HCT116 (cell line): ENCODE results near the gene CCER1. TPM values are rescaled to one million over a fixed set of nuclear protein-coding genes. Genes with fewer than 3 reads are reported as not detected.

ENCODE experiments used
- ATAC-seq: fragments of 200-7000 bp; cut with Tn5 transposase; 2 replicates; pipeline ENCODE4 v1.9.1; 2020; ENCODE audit warnings: mild to moderate bottlenecking, moderate library complexity
- BruUV-seq: library from RNA; stranded (reverse); fragments of 400-500 nt; replicated peaks from 2 replicates; lab custom pipeline; 2021; lab: Mats Ljungman, UMichigan
- CTCF ChIA-PET: fragments of 300-600 bp; sonication (Branson Sonifier 250); formaldehyde crosslinking; loops from one replicate; lab custom pipeline; 2021; ENCODE audit warnings: antibody characterized with exemption; lab: Charles Lee
- POLR2A ChIA-PET: fragments of 300-600, 350-600 bp; sonication (Branson Sonifier 250); formaldehyde crosslinking; loops from one replicate; lab custom pipeline; 2021; ENCODE audit warnings: antibody characterized with exemption; lab: Charles Lee
- RAD21 ChIA-PET, 2 experiments: fragments of 300-600 bp; sonication (Branson Sonifier 250); formaldehyde crosslinking; loops; one replicate each; lab custom pipeline; 2023; ENCODE audit warnings: low total read pairs in 2 of 2; ENCODE audit not compliant: uncharacterized antibody in 2 of 2, unreplicated experiment in 2 of 2, low non-redundant PET in 1 of 2; lab: Charles Lee
- DNase-seq: peaks from one replicate; pipeline ENCODE4 v3.0.0-alpha.2; 2010; ENCODE audit warnings: low read depth, low spot score
- H2AFZ ChIP-seq: fragments of 200-600 bp; shearing (Covaris generic), sonication (generic); 2 replicates; pipeline ENCODE4 v1.6.1; 2017; ENCODE audit warnings: low read depth, mixed run types, mixed read lengths, antibody characterized with exemption, low read length; ENCODE audit not compliant: poor library complexity, severe bottlenecking
- H3K27ac ChIP-seq: 2 replicates; pipeline ENCODE4 v1.5.1; 2012; ENCODE audit warnings: low read depth, low read length
- H3K27me3 ChIP-seq: fragments of 200-600 bp; sonication (generic); 2 replicates; pipeline ENCODE4 v1.6.1; 2016; ENCODE audit warnings: mixed run types, low read length, mixed read lengths; ENCODE audit not compliant: insufficient read depth
- H3K36me3 ChIP-seq, 2 experiments: fragments of 200-500 bp in 1 of 2; fragments of 200-600 bp in 1 of 2; sonication (Bioruptor generic) in 1 of 2; sonication (generic) in 1 of 2; 2 replicates each; pipeline versions ENCODE4 v1.5.1 to v1.6.1; 2014 to 2016; ENCODE audit warnings: low read length in 2 of 2, inconsistent platforms in 1 of 2, mixed read lengths in 1 of 2, mixed run types in 1 of 2; ENCODE audit not compliant: insufficient read depth in 2 of 2, control insufficient read depth in 1 of 2
- H3K4me1 ChIP-seq, 2 experiments: fragments of 200-600 bp in 1 of 2; sonication (generic) in 1 of 2; 2 replicates each; pipeline versions ENCODE4 v1.5.1 to v1.6.1; 2012 to 2017; ENCODE audit warnings: low read length in 2 of 2, inconsistent platforms in 1 of 2, mild to moderate bottlenecking in 1 of 2, mixed read lengths in 1 of 2, mixed run types in 1 of 2, moderate library complexity in 1 of 2; ENCODE audit not compliant: insufficient read depth in 2 of 2, control insufficient read depth in 1 of 2
- H3K4me2 ChIP-seq: fragments of 200-600 bp; sonication (generic); 2 replicates; pipeline ENCODE4 v1.6.1; 2017; ENCODE audit warnings: mixed run types, low read length, mixed read lengths
- H3K4me3 ChIP-seq, 2 experiments: fragments of 200-600 bp in 1 of 2; sonication (generic) in 1 of 2; replicated peaks in 1 of 2; 2 replicates each; pipeline ENCODE4 v1.5.1; 2011 to 2016; ENCODE audit warnings: low read length in 2 of 2, control low read depth in 1 of 2, low read depth in 1 of 2, mild to moderate bottlenecking in 1 of 2, mixed read lengths in 1 of 2, mixed run types in 1 of 2
- H3K79me2 ChIP-seq: fragments of 200-600 bp; sonication (generic); 2 replicates; pipeline ENCODE4 v1.6.1; 2017; ENCODE audit warnings: mild to moderate bottlenecking, mixed run types, low read length, moderate library complexity, mixed read lengths; ENCODE audit not compliant: insufficient read depth
- H3K9ac ChIP-seq: fragments of 200-600 bp; sonication (generic); 2 replicates; pipeline ENCODE4 v1.6.1; 2016; ENCODE audit warnings: low read length, mixed read lengths
- H3K9me2 ChIP-seq: fragments of 200-600 bp; sonication (generic), shearing (Covaris generic); 2 replicates; pipeline ENCODE4 v1.6.1; 2017; ENCODE audit warnings: mixed run types, mild to moderate bottlenecking, moderate library complexity; ENCODE audit not compliant: insufficient read depth
- H3K9me3 ChIP-seq, 2 experiments: fragments of 200-500 bp in 1 of 2; fragments of 200-600 bp in 1 of 2; sonication (Bioruptor generic) in 1 of 2; sonication (generic) in 1 of 2; 2 replicates each; pipeline ENCODE4 v1.6.1; 2014 to 2017; ENCODE audit warnings: low read length in 2 of 2, mixed read lengths in 2 of 2, inconsistent platforms in 1 of 2, low read depth in 1 of 2, mild to moderate bottlenecking in 1 of 2, mixed run types in 1 of 2, moderate library complexity in 1 of 2; ENCODE audit not compliant: control insufficient read depth in 1 of 2, insufficient read depth in 1 of 2
- H4K20me1 ChIP-seq: fragments of 200-600 bp; sonication (generic), shearing (Covaris generic); 2 replicates; pipeline ENCODE4 v1.6.1; 2017; ENCODE audit warnings: mixed run types, mild to moderate bottlenecking, moderate library complexity; ENCODE audit not compliant: insufficient read depth
- ELF1 ChIP-seq: IDR thresholded peaks from 2 replicates; pipeline ENCODE4 v1.6.1; 2012; ENCODE audit warnings: low read depth, borderline replicate concordance
- EZH2 ChIP-seq: fragments of 200-600 bp; sonication (generic); IDR thresholded peaks from 2 replicates; pipeline ENCODE4 v1.6.1; 2017; ENCODE audit warnings: antibody characterized with exemption, mixed run types
- POLR2A ChIP-seq: IDR thresholded peaks from 2 replicates; pipeline ENCODE4 v1.7.0; 2011; ENCODE audit warnings: borderline replicate concordance; ENCODE audit not compliant: insufficient read depth, insufficient read length; ENCODE audit errors: extremely low read depth
- POLR2AphosphoS5 ChIP-seq: IDR thresholded peaks from 2 replicates; pipeline ENCODE4 v1.6.1; 2011; ENCODE audit warnings: mild to moderate bottlenecking, low read depth, low read length, moderate library complexity
- RAD21 ChIP-seq: IDR thresholded peaks from 2 replicates; pipeline ENCODE4 v1.6.1; 2012; ENCODE audit warnings: low read depth, mild to moderate bottlenecking
- TCF7L2 ChIP-seq: IDR thresholded peaks from 2 replicates; pipeline ENCODE4 v1.7.0; 2011; ENCODE audit warnings: borderline replicate concordance, inconsistent platforms; ENCODE audit not compliant: insufficient read depth, insufficient read length; ENCODE audit errors: extremely low read depth
- YY1 ChIP-seq: IDR thresholded peaks from 2 replicates; pipeline ENCODE4 v1.6.1; 2011; ENCODE audit warnings: low read length, low read depth, moderate library complexity, mild to moderate bottlenecking; ENCODE audit not compliant: insufficient replicate concordance; ENCODE audit errors: extremely low read depth
- intact Hi-C: fragments of 100-400 bp; cut with micrococcal nuclease; formaldehyde crosslinking; loops from 2 replicates; pipeline ENCODE4 v1.10.0; 2022
- total RNA-seq: library from RNA; stranded (reverse); gene quantifications from one replicate; pipeline ENCODE4 v1.2.1, GENCODE V29; 2021; ENCODE audit not compliant: unreplicated experiment
- TF ChIP-seq, protein P1 (sequence below): IDR thresholded peaks from 2 replicates; pipeline ENCODE4 v1.6.1; 2012
- TF ChIP-seq, protein P2 (sequence below), 3 experiments: fragments of 200-600 bp in 1 of 3; sonication (generic) in 1 of 3; IDR thresholded peaks in 2 of 3; conservative IDR thresholded peaks in 1 of 3; 2 replicates each; pipeline ENCODE4 v1.5.1; 2012 to 2017; ENCODE audit warnings: low read depth in 2 of 3, low read length in 2 of 3, antibody characterized with exemption in 1 of 3, borderline replicate concordance in 1 of 3, control low read depth in 1 of 3, mild to moderate bottlenecking in 1 of 3, mixed read lengths in 1 of 3, mixed run types in 1 of 3, moderate library complexity in 1 of 3; ENCODE audit not compliant: insufficient read depth in 1 of 3

CCER1 gene
- total RNA-seq, 1 experiment from 2014 or later: not detected

DNA sequence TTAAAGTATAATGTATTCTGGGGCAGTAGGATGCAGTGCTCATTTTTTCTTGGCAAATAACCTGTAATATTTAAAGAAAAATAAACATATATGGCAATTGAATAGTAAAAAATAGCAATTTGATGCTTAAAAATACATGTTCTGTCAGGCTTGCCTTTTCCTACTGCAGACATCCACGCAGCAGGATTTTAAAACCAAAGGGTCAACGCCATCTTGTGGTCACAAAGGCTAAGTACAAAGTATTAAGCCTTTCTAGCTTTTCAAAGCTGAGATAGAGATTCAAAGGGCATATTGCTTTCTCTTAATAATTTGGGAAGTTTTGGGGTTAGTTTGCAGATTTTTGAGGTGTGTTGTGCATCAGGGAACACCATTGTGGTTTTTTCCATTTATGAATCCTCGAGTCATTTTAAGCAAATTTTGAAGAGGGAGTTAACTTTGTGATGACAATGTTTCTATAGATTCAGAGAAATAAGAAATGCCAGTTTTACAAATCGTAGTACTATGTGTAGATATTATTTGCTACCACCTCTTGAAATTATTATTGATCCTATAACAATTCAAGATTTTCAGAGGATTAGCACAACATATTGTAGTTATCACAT is 4.7 kb upstream of the CCER1 start:
- POLR2A ChIA-PET: interaction anchor here (1.2 kb wide), 1 partner anchor 15 kb away, joined by 4 read pairs; no protein-coding TSS in a partner anchor
- DNase-seq: peak; percentile 39

More for the DNA sequence above, 4.7 kb upstream of the CCER1 start:
- RAD21 ChIA-PET: no interaction called here
- no peak overlapping the region for H3K9ac ChIP-seq
- H3K4me3 ChIP-seq: no peak overlapping the region
- H3K27me3 ChIP-seq: no peaks in the 10 kb centered on the region
- peak; percentile 82 for ATAC-seq
- intact Hi-C loops: loop anchor here (1.0 kb wide), 1 partner anchor 396 kb away; no protein-coding TSS in a partner anchor
- H3K4me1 ChIP-seq: no peaks in the 10 kb centered on the region
- no peak overlapping the region for H3K4me2 ChIP-seq
- TF ChIP-seq YY1: no peak
- TF ChIP-seq, protein P1, sequence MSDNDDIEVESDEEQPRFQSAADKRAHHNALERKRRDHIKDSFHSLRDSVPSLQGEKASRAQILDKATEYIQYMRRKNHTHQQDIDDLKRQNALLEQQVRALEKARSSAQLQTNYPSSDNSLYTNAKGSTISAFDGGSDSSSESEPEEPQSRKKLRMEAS: no peak
- no peak for TF ChIP-seq ELF1
- peak; percentile 64 for TF ChIP-seq RAD21
- no peak for TF ChIP-seq EZH2
- no peak for TF ChIP-seq POLR2A
- TF ChIP-seq POLR2AphosphoS5: no peak
- TF ChIP-seq TCF7L2: no peak
- TF ChIP-seq, protein P2, sequence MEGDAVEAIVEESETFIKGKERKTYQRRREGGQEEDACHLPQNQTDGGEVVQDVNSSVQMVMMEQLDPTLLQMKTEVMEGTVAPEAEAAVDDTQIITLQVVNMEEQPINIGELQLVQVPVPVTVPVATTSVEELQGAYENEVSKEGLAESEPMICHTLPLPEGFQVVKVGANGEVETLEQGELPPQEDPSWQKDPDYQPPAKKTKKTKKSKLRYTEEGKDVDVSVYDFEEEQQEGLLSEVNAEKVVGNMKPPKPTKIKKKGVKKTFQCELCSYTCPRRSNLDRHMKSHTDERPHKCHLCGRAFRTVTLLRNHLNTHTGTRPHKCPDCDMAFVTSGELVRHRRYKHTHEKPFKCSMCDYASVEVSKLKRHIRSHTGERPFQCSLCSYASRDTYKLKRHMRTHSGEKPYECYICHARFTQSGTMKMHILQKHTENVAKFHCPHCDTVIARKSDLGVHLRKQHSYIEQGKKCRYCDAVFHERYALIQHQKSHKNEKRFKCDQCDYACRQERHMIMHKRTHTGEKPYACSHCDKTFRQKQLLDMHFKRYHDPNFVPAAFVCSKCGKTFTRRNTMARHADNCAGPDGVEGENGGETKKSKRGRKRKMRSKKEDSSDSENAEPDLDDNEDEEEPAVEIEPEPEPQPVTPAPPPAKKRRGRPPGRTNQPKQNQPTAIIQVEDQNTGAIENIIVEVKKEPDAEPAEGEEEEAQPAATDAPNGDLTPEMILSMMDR (IDR thresholded peaks at IDR 0.05 in 2 of 3, conservative IDR thresholded peaks at IDR 0.05 in 1 of 3; ENCODE audit: borderline replicate concordance in 1 of 3, insufficient read depth in 1 of 3, low read depth in 2 of 3, low read length in 2 of 3): peak; percentile 55 to 68 (median 66); a peak in 5 of 6 replicates
- no peaks in the 10 kb centered on the region for H3K36me3 ChIP-seq
- CTCF ChIA-PET: interaction anchor here (1.0 to 3.2 kb wide), 9 partner anchors 10 to 407 kb away, joined by 3 to 37 read pairs (median 6); no protein-coding TSS in a partner anchor
- H3K9me2 ChIP-seq: no peaks in the 10 kb centered on the region
- no peaks in the 10 kb centered on the region for H4K20me1 ChIP-seq
- H3K9me3 ChIP-seq: no peaks in the 10 kb centered on the region
- H3K79me2 ChIP-seq: no peaks in the 10 kb centered on the region
- no peak overlapping the region for H3K27ac ChIP-seq
- H2AFZ ChIP-seq: peak overlapping the region; percentile 92
- BruUV-seq: no TSS peak
